IMR-90 (cell line): ENCODE data around the gene CLDN7. TPM values are rescaled to one million over a fixed set of nuclear protein-coding genes. Genes with fewer than 3 reads are reported as not detected.

Experiments
- ATAC-seq: fragments of 200-7000 bp; cut with Tn5 transposase; 2 replicates; pipeline ENCODE4 v1.9.1; 2020; ENCODE audit warnings: low read depth, mild to moderate bottlenecking, moderate library complexity
- BruUV-seq: library from RNA; stranded (reverse); fragments of 400-500 nt; replicated peaks from 2 replicates; lab custom pipeline; 2021; lab: Mats Ljungman, UMichigan
- CTCF ChIA-PET: fragments of 300-600 bp; formaldehyde crosslinking; extraction: SDS; loops from one replicate; lab custom pipeline; 2021; ENCODE audit warnings: antibody characterized with exemption; lab: Yijun Ruan, JAX
- POLR2A ChIA-PET: fragments of 300-600 bp; sonication (Branson Sonifier 250); formaldehyde crosslinking; loops from one replicate; lab custom pipeline; 2022; ENCODE audit warnings: antibody characterized with exemption; ENCODE audit not compliant: unreplicated experiment; lab: Charles Lee
- DNase-seq: peaks from one replicate; pipeline ENCODE4 v3.0.0; 2013
- H2AFZ ChIP-seq: replicated peaks from 2 replicates; pipeline ENCODE3; 2013; ENCODE audit warnings: low read length, mild to moderate bottlenecking; ENCODE audit not compliant: poor library complexity
- H2AK5ac ChIP-seq: 2 replicates; pipeline ENCODE4 v1.6.1; 2013; ENCODE audit warnings: low read depth, low read length, inconsistent platforms
- H2AK9ac ChIP-seq: replicated peaks from 2 replicates; pipeline ENCODE3; 2013; ENCODE audit warnings: mild to moderate bottlenecking, low read depth, low read length, moderate library complexity; ENCODE audit not compliant: poor library complexity
- H2BK120ac ChIP-seq: 2 replicates; pipeline ENCODE4 v1.6.1; 2013; ENCODE audit warnings: low read depth, low read length, inconsistent platforms
- H2BK15ac ChIP-seq: 3 replicates; pipeline ENCODE4 v1.6.1; 2013; ENCODE audit warnings: low read depth, low read length, inconsistent platforms
- H2BK20ac ChIP-seq: 2 replicates; pipeline ENCODE4 v1.6.1; 2013; ENCODE audit warnings: low read depth, mild to moderate bottlenecking, inconsistent platforms, low read length, moderate library complexity
- H2BK5ac ChIP-seq: 2 replicates; pipeline ENCODE4 v1.6.1; 2013; ENCODE audit warnings: mild to moderate bottlenecking, low read depth, low read length, inconsistent platforms; ENCODE audit not compliant: poor library complexity, severe bottlenecking
- H3K14ac ChIP-seq: replicated peaks from 2 replicates; pipeline ENCODE4 v1.6.1; 2013; ENCODE audit warnings: low read depth, low read length, inconsistent platforms
- H3K18ac ChIP-seq: 2 replicates; pipeline ENCODE4 v1.6.1; 2013; ENCODE audit warnings: low read depth, low read length, control low read depth
- H3K23ac ChIP-seq: 2 replicates; pipeline ENCODE4 v1.6.1; 2013; ENCODE audit warnings: low read depth, low read length, inconsistent platforms
- H3K27ac ChIP-seq: 2 replicates; pipeline ENCODE4 v1.5.1; 2013; ENCODE audit warnings: mild to moderate bottlenecking, control low read depth, low read length; ENCODE audit not compliant: insufficient read depth
- H3K27me3 ChIP-seq: 2 replicates; pipeline ENCODE4 v1.6.1; 2013; ENCODE audit warnings: low read length; ENCODE audit not compliant: control insufficient read depth, insufficient read depth
- H3K36me3 ChIP-seq: 2 replicates; pipeline ENCODE4 v1.6.1; 2013; ENCODE audit warnings: low read length, mixed read lengths; ENCODE audit not compliant: control insufficient read depth, insufficient read depth
- H3K4ac ChIP-seq: 2 replicates; pipeline ENCODE4 v1.6.1; 2013; ENCODE audit warnings: low read depth, low read length, inconsistent platforms
- H3K4me1 ChIP-seq: 2 replicates; pipeline ENCODE4 v1.6.1; 2013; ENCODE audit warnings: low read length, mixed read lengths; ENCODE audit not compliant: control insufficient read depth, insufficient read depth
- H3K4me2 ChIP-seq: 2 replicates; pipeline ENCODE4 v1.6.1; 2013; ENCODE audit warnings: low read depth, mild to moderate bottlenecking, control low read depth, low read length, moderate library complexity
- H3K4me3 ChIP-seq: 2 replicates; pipeline ENCODE4 v1.5.1; 2013; ENCODE audit warnings: low read depth, mild to moderate bottlenecking, control low read depth, low read length, moderate library complexity; ENCODE audit not compliant: insufficient read depth
- H3K56ac ChIP-seq: 2 replicates; pipeline ENCODE4 v1.6.1; 2013; ENCODE audit warnings: low read length, inconsistent platforms; ENCODE audit not compliant: insufficient read depth; ENCODE audit errors: extremely low read depth
- H3K79me1 ChIP-seq, 2 experiments: 2 replicates each; pipeline ENCODE4 v1.6.1; 2013; ENCODE audit warnings: low read length in 2 of 2, inconsistent platforms in 1 of 2, low read depth in 1 of 2
- H3K9ac ChIP-seq: 2 replicates; pipeline ENCODE4 v1.6.1; 2013; ENCODE audit warnings: low read depth, low read length, control low read depth
- H3K9me1 ChIP-seq: 2 replicates; pipeline ENCODE4 v1.6.1; 2013; ENCODE audit warnings: low read length, inconsistent platforms; ENCODE audit not compliant: insufficient read depth
- H3K9me3 ChIP-seq: 2 replicates; pipeline ENCODE4 v1.6.1; 2013; ENCODE audit warnings: low read length; ENCODE audit not compliant: control insufficient read depth, insufficient read depth
- H4K20me1 ChIP-seq: 2 replicates; pipeline ENCODE4 v1.6.1; 2013; ENCODE audit warnings: low read length, inconsistent platforms; ENCODE audit not compliant: insufficient read depth
- H4K5ac ChIP-seq: 2 replicates; pipeline ENCODE4 v1.6.1; 2013; ENCODE audit warnings: mild to moderate bottlenecking, low read depth, low read length, control low read depth
- H4K8ac ChIP-seq, 2 experiments: 2 replicates each; pipeline ENCODE4 v1.6.1; 2013; ENCODE audit warnings: low read depth in 2 of 2, low read length in 2 of 2, control low read depth in 1 of 2, inconsistent platforms in 1 of 2
- H4K91ac ChIP-seq: 2 replicates; pipeline ENCODE4 v1.6.1; 2013; ENCODE audit warnings: low read depth, low read length, inconsistent platforms; ENCODE audit not compliant: insufficient read depth
- CHD1 ChIP-seq: IDR thresholded peaks from 2 replicates; pipeline ENCODE4 v1.6.1; 2012; ENCODE audit warnings: low read depth, low read length, improper control_type of control experiment
- NFE2L2 ChIP-seq: fragments of 150-350 bp; IDR thresholded peaks from 2 replicates; pipeline ENCODE4 v1.6.1; 2016; ENCODE audit warnings: low read depth, mild to moderate bottlenecking, low read length
- WGBS, 2 experiments: methylation state at CpG; one replicate each; pipeline versions ENCODE4 v1.1.5 to v1.1.7; 2013; ENCODE audit warnings: missing lambda C conversion rate in 2 of 2; ENCODE audit not compliant: insufficient read length in 1 of 2; ENCODE audit errors: extremely low coverage in 2 of 2; 5-methylcytosine and 5-hydroxymethylcytosine counted together
- dilution Hi-C: fragments of 300-500 bp; cut with HindIII; formaldehyde crosslinking; loops from one replicate; pipeline ENCODE4 v1.14.3; 2018; ENCODE audit warnings: low sequenced_read_pairs; ENCODE audit not compliant: unreplicated experiment
- in situ Hi-C: fragments of 300-500 bp; cut with MboI; formaldehyde crosslinking; loops from 3 replicates; pipeline ENCODE4 v1.14.3; 2019; ENCODE audit warnings: low sequenced_read_pairs, inconsistent platforms, mixed read lengths
- intact Hi-C: fragments of 100-400 bp; cut with micrococcal nuclease; formaldehyde crosslinking; loops from 2 replicates; pipeline ENCODE4 v1.10.0; 2022
- polyA plus RNA-seq, 3 experiments: library from polyadenylated mRNA; depleted of rRNA; stranded (reverse); fragments of >200 nt; gene quantifications; 2 replicates each; pipeline ENCODE4 v1.2.3, GENCODE V29; 2012; ENCODE audit warnings: low replicate concordance in 1 of 3
- total RNA-seq: library from RNA; depleted of rRNA; stranded (reverse); fragments of >200 nt; gene quantifications from 2 replicates; pipeline ENCODE4 v1.2.3, GENCODE V29; 2012

CLDN7 gene
- total and polyA plus RNA-seq, 2 of the 4 experiments (the other 2 are of a cell fraction): 1.4 TPM

GRCh38 chr17:7221278-7222092, 40.8 kb downstream of the CLDN7 start:
- BruUV-seq: no TSS peak
- peak overlapping the region; percentile 11; the same call in 1 of the 2 replicates for H3K4ac ChIP-seq
- intact Hi-C loops: loop anchor here (2.0 kb wide), 1 partner anchor 13 kb away; the partner anchor contains the start of gene DVL2
- H3K27ac ChIP-seq: no peak overlapping the region
- no peak overlapping the region for H3K18ac ChIP-seq
- WGBS, 2 experiments: 88% methylated on average over 4 of the region's 10 CpGs; no CpG with 5 or more reads in 1 of the 2 experiments
- H2BK120ac ChIP-seq: no peak overlapping the region
- peak overlapping the region; percentile 45 for H2AFZ ChIP-seq
- peaks cover 13% of the 10 kb centered on the region; the same call in 1 of the 2 replicates for H3K9me1 ChIP-seq
- H2AK5ac ChIP-seq: no peak overlapping the region; the same call in 1 of the 2 replicates
- H3K4me2 ChIP-seq: peak overlapping the region; percentile 81
- H2AK9ac ChIP-seq: peak overlapping the region; percentile 93
- H2BK15ac ChIP-seq: no peak overlapping the region
- no peak overlapping the region for H3K56ac ChIP-seq
- no peak for TF ChIP-seq CHD1
- TF ChIP-seq NFE2L2: no peak
- peak overlapping the region in 1 of 2 experiments; percentile 38; a peak in 1 of 4 replicates for H4K8ac ChIP-seq
- POLR2A ChIA-PET: interaction anchor here (1.4 to 1.5 kb wide), 2 partner anchors 13 to 21 kb away, joined by 3 to 4 read pairs; partner anchors contain the start of genes DVL2 and GABARAP
- peaks cover 14% of the 10 kb centered on the region for H3K4me1 ChIP-seq
- H4K5ac ChIP-seq: no peak overlapping the region
- ATAC-seq: no peak
- H4K20me1 ChIP-seq: peaks cover 35% of the 10 kb centered on the region
- H3K9ac ChIP-seq: peak overlapping the region; percentile 72; the same call in 1 of the 2 replicates
- no peak overlapping the region for H2BK20ac ChIP-seq
- DNase-seq: no peak
- in situ Hi-C loops: no loop called here
- CTCF ChIA-PET: interaction anchor here (1.0 kb wide), 1 partner anchor 75 kb away, joined by 4 read pairs; no protein-coding TSS in a partner anchor
- H3K23ac ChIP-seq: peak overlapping the region; percentile 85; the same call in 1 of the 2 replicates
- dilution Hi-C loops: no loop called here
- H4K91ac ChIP-seq: no peak overlapping the region
- no peak overlapping the region for H3K14ac ChIP-seq
- H3K27me3 ChIP-seq: no peaks in the 10 kb centered on the region
- no peak overlapping the region for H3K4me3 ChIP-seq
- H3K36me3 ChIP-seq: peaks cover 52% of the 10 kb centered on the region
- H3K9me3 ChIP-seq: no peaks in the 10 kb centered on the region
- peaks cover 8 to 72% of the 10 kb centered on the region in 2 experiments for H3K79me1 ChIP-seq
- no peak overlapping the region for H2BK5ac ChIP-seq
